ENCODE data around the gene CTSO. TPM values are rescaled to one million over a fixed set of nuclear protein-coding genes. Genes with fewer than 3 reads are reported as not detected.

Gene CTSO
- total RNA-seq, 1 donor from 2014 or later = 7.4 TPM

DNA sequence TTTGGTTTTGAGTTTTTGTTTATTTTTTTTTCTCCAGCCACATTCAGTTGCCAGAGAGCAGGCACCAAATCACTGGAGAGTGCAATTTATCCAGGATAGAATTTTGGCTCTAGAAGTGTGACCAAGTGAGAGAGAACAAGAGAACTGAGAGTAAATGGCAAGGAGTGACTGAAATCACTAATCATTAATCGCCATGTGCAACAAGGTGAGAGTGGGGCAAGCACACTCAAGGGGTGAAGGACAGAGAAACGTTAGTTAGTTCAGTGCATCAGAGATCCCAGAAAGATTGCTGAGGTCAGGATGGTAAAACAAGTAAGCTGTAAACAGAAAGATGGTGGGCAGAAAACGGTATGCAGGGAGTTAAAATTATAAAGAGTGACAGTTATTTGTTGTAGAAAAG lies 69.8 kb downstream of the CTSO start:
- DNase-seq (ENCODE audit: missing footprints) (no peak), ATAC-seq (no peak)
- intact Hi-C loops (cut with DNase I) = no loop called here

DNA sequence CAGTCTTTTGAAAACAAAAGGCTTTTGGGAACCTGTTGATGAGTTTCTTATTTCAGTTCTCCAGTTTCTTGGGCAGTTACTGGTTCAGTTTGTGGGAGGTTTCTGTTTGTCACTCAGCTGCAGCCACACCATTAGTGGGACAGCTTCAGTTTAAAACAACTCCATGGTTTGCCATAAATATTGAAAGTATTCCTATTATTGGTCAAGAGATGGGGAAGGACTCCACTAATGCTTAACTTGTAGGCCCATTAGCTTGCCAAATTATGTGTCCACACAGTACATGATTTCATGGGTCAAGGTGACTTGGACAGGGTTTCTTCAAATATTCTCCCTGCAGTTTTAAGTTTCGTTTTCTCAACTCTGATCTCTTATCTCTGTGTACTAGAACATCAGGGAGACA lies 72.1 kb downstream of the CTSO start:
- DNase-seq (ENCODE audit: missing footprints) = no peak
- intact Hi-C loops (cut with DNase I) = no loop called here

DNA sequence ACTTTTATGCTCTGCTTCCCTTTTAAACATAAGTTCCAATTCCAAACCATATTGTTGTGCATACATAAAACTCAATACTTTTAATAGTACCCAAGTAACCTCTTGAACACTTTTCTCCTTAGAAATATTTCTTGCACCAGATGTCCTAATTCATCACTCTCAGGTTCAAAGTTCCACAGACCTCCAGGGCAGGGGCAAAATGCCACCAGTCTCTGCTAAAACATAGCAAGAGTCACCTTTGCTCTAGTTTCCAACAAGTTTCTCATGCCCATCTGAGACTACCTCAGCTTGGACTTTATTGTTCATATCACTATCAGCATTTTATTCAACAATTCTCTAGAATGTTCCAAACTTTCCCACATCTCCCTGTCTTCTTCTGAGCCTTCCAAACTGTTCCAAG lies 73.9 kb downstream of the CTSO start:
- DNase-seq (ENCODE audit: missing footprints) (no peak), ATAC-seq (no peak)
- intact Hi-C loops (cut with DNase I) = no loop called here

More for the DNA sequence above, 72.1 kb downstream of the CTSO start:
- no peak for ATAC-seq

- ATAC-seq (no peak), DNase-seq (ENCODE audit: missing footprints) (no peak)
- intact Hi-C loops (cut with DNase I) = no loop called here
Measured at GRCh38 chr4:155878611-155879010, 75.1 kb downstream of the CTSO start.

DNA sequence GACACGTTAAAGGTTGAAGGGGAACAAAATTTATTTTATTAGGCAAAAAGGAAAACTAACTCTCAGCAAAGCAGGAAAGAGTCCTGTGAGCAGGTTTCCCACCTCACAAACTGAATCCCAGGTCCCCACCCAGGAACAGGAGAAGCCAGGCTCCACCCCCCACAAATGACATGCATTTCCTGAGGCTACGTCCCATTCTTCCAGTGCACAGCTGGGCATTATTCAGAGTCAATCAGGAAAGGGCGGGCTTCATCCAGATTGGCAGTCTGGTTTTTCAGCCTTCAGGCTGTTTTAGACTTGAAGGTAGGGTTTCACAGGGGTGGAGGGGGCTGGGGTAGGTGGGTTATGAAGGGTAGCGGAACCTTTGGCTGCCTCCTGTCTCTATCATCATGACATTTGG lies 75.7 kb downstream of the CTSO start:
- DNase-seq (ENCODE audit: missing footprints) = no peak
- no peak for ATAC-seq
- intact Hi-C loops (cut with DNase I) = no loop called here

GRCh38 chr4:155875878-155876277 lies 77.8 kb downstream of the CTSO start:
- DNase-seq (ENCODE audit: missing footprints) (no peak), ATAC-seq (no peak)
- intact Hi-C loops (cut with DNase I) = no loop called here

Other genes starting within 250 kb of the CTSO start
- gene GUCY1B1, start 194.8 kb downstream of the CTSO start, total RNA-seq = 32.6 TPM
- gene ASIC5, start 87.6 kb downstream of the CTSO start, total RNA-seq = not detected
- not detected for gene TDO2, start 50.2 kb downstream of the CTSO start, total RNA-seq